Measurements from ENCODE around the gene TMEM256. TPM values are rescaled to one million over a fixed set of nuclear protein-coding genes. Genes with fewer than 3 reads are reported as not detected.

Gene TMEM256
- total RNA-seq, 3 donors from 2014 or later (not counting 1 experiment from before 2014, with no cell fraction given): 31.8 to 35.9 (median 34.2) TPM

DNA sequence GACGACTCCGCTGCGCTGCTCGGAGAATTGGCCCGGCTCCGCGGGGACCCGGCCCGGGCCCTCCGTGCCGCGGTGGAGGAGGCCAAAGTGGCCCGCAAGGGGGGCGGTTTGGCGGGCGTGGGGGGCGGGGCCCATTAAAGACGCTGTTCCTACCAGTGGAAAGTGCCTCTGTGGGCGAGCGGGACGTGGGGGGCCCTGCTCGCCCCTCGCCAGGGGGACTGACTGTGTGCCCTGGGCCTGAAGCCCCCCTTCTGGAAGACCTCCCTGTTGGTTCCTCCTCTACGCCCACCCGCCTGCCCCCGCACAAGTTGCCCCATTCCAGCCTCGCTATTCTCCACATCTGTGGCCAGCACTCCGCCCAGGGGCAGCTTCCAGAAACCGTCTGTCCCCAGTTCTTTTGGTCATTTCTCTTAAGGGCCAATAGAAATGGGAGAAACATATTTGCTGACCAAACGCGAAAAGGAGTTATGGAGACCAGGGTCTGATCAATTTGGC is 33.5 kb upstream of the TMEM256 start:
- peaks cover 24 to 35% of the 10 kb centered on the region in 2 donors for H3K27me3 Mint-ChIP-seq (ENCODE audit: low read depth in 2 of 2)

DNA sequence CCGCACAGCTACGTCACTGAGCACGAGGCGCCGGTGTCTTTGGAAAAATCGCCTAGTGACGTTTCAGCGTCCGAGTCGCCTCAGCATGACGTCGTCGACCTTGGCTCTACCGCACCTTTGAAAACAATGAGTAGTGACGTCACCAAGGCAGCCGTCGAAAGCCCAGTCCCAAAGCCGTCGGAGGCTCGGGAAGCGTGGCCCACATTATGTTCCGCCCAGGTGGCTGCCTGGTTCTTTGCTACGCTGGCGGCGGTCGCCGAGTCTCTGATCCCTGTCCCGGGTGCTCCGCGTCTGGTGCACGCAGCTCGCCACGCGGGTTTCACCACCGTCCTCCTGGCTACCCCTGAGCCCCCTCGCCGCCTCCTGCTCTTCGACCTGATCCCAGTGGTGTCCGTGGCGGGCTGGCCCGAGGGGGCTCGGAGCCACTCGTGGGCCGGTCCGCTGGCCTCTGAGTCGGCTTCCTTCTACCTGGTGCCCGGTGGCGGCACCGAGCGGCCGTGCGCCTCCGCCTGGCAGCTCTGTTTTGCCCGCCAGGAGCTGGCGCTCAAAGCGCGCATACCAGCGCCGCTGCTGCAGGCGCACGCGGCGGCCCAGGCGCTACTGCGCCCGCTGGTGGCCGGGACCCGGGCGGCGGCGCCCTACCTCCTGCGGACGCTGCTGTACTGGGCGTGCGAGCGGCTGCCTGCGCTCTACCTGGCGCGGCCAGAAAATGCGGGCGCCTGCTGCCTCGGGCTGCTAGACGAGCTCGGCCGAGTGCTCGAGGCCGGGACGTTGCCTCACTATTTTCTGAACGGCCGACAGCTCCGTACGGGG is 32.9 kb upstream of the TMEM256 start:
- H3K9me3 ChIP-seq (ENCODE audit: control insufficient read depth, insufficient read depth, low read length): no peaks in the 10 kb centered on the region
- peak overlapping the region; percentile 91 for H3K4me3 Mint-ChIP-seq
- peaks cover 18 to 30% of the 10 kb centered on the region in 2 donors for H3K27me3 Mint-ChIP-seq (ENCODE audit: low read depth in 2 of 2)
- no peaks in the 10 kb centered on the region for H3K36me3 Mint-ChIP-seq
- peaks cover 29 to 49% of the 10 kb centered on the region in 2 donors for H3K4me1 Mint-ChIP-seq
- no peaks in the 10 kb centered on the region for H3K36me3 ChIP-seq (ENCODE audit: control insufficient read depth, insufficient read depth, low read length)
- peak overlapping the region; percentile 73 for H3K27ac ChIP-seq (ENCODE audit: low read length)
- H3K9me3 Mint-ChIP-seq: no peaks in the 10 kb centered on the region
- ATAC-seq: peak; percentile 64 to 85 (median 72)
- H3K4me3 ChIP-seq (ENCODE audit: low read length): peak overlapping the region; percentile 50
- WGBS (ENCODE audit: insufficient coverage): 21% methylated on average over 92 of the region's 92 CpGs
- DNase-seq: peak; percentile 79 to 93
- peaks cover 57% of the 10 kb centered on the region for H3K4me1 ChIP-seq (ENCODE audit: control insufficient read depth, insufficient read depth, low read length)
- peak; percentile 96 for TF ChIP-seq CTCF (IDR thresholded peaks at IDR 0.05)
- intact Hi-C loops (cut with micrococcal nuclease): loop anchor here (2.0 to 5.0 kb wide), 3 partner anchors 48 to 84 kb away; partner anchors contain the start of genes KCTD11 and POLR2A
- H3K27me3 ChIP-seq (ENCODE audit: control insufficient read depth, insufficient read depth, low read length): peaks cover 31% of the 10 kb centered on the region
- peak overlapping the region; percentile 93 to 95 for H3K27ac Mint-ChIP-seq

More for the DNA sequence above, 33.5 kb upstream of the TMEM256 start:
- H3K36me3 ChIP-seq (ENCODE audit: control insufficient read depth, insufficient read depth, low read length): no peaks in the 10 kb centered on the region
- H3K4me1 ChIP-seq (ENCODE audit: control insufficient read depth, insufficient read depth, low read length): peaks cover 57% of the 10 kb centered on the region
- whole genome bisulfite sequencing (ENCODE audit: insufficient coverage): 48% methylated on average over 31 of the region's 31 CpGs
- no peaks in the 10 kb centered on the region for H3K9me3 Mint-ChIP-seq
- no peak overlapping the region for H3K27ac ChIP-seq (ENCODE audit: low read length)
- H3K27me3 ChIP-seq (ENCODE audit: control insufficient read depth, insufficient read depth, low read length): peaks cover 35% of the 10 kb centered on the region
- H3K4me3 Mint-ChIP-seq: peak overlapping the region; percentile 91
- no peak overlapping the region for H3K4me3 ChIP-seq (ENCODE audit: low read length)
- no peak for ATAC-seq
- intact Hi-C loops (cut with micrococcal nuclease): loop anchor here (2.0 to 5.0 kb wide), 3 partner anchors 47 to 85 kb away; partner anchors contain the start of genes KCTD11 and POLR2A
- H3K27ac Mint-ChIP-seq: peak overlapping the region in 1 of 2 donors; percentile 46
- TF ChIP-seq CTCF (IDR thresholded peaks at IDR 0.05): no peak
- no peak for DNase-seq
- peaks cover 29 to 49% of the 10 kb centered on the region in 2 donors for H3K4me1 Mint-ChIP-seq
- H3K9me3 ChIP-seq (ENCODE audit: control insufficient read depth, insufficient read depth, low read length): no peaks in the 10 kb centered on the region
- no peaks in the 10 kb centered on the region for H3K36me3 Mint-ChIP-seq

- H3K27me3 Mint-ChIP-seq (ENCODE audit: low read depth in 2 of 2): peaks cover 10 to 24% of the 10 kb centered on the region in 2 donors
These were observed 32.0 kb upstream of the TMEM256 start for GRCh38 chr17:7435676-7436555.

More at GRCh38 chr17:7435676-7436555, 32.0 kb upstream of the TMEM256 start:
- intact Hi-C loops (cut with micrococcal nuclease): loop anchor here (1.0 to 5.0 kb wide), 8 partner anchors 19 to 251 kb away; partner anchors contain the start of genes KCTD11, POLR2A, SENP3 and TMEM256
- Mint-ChIP-seq H3K27ac (peak overlapping the region; percentile 93 to 95), H3K4me1 (peaks cover 29 to 49% of the 10 kb centered on the region in 2 donors), H3K9me3 (no peaks in the 10 kb centered on the region), H3K4me3 (peak overlapping the region; percentile 91), H3K36me3 (no peaks in the 10 kb centered on the region)
- Histone ChIP-seq H3K27me3 (ENCODE audit: control insufficient read depth, insufficient read depth, low read length) (peaks cover 26% of the 10 kb centered on the region), H3K36me3 (ENCODE audit: control insufficient read depth, insufficient read depth, low read length) (no peaks in the 10 kb centered on the region), H3K4me3 (ENCODE audit: low read length) (peak overlapping the region; percentile 50), H3K27ac (ENCODE audit: low read length) (peak overlapping the region; percentile 73), H3K9me3 (ENCODE audit: control insufficient read depth, insufficient read depth, low read length) (no peaks in the 10 kb centered on the region), H3K4me1 (ENCODE audit: control insufficient read depth, insufficient read depth, low read length) (peaks cover 57% of the 10 kb centered on the region)
- DNase-seq (peak; percentile 50 to 79), ATAC-seq (peak; percentile 25 to 41 (median 27))
- peak; percentile 30 for TF ChIP-seq CTCF (IDR thresholded peaks at IDR 0.05)
- 12% methylated on average over 49 of the region's 49 CpGs for WGBS (ENCODE audit: insufficient coverage)

All from natural killer cell (primary cell).